Measurements from ENCODE around the gene PSMB10. TPM values are rescaled to one million over a fixed set of nuclear protein-coding genes. Genes with fewer than 3 reads are reported as not detected.

The PSMB10 gene
- total and polyA plus RNA-seq, 2 donors (not counting 3 experiments of a cell fraction or from before 2014, with no cell fraction given): 40.8 to 54.7 TPM

GRCh38 chr16:67886387-67886786 is 50.3 kb downstream of the PSMB10 start:
- dilution Hi-C loops (cut with MboI; ENCODE audit: extremely low pct_ligation_motif_present, low sequenced_read_pairs): no loop called here
- no TSS peak for BruUV-seq (replicated peaks)
- no peak for DNase-seq (ENCODE audit: low read depth, low spot score)
- Histone ChIP-seq H3K27ac (ENCODE audit: insufficient read depth, low read depth, low read length) (no peak overlapping the region), H2AFZ (ENCODE audit: low read depth, low read length) (no peak overlapping the region), H3K27me3 (ENCODE audit: control insufficient read depth in 2 of 2, insufficient read depth in 2 of 2, low read length in 2 of 2) (no peaks in the 10 kb centered on the region), H3K9ac (replicated peaks; ENCODE audit: extremely low read depth, insufficient read depth, low read length) (no peak overlapping the region), H3K9me3 (replicated peaks; ENCODE audit: control insufficient read depth, insufficient read depth, low read length) (no peaks in the 10 kb centered on the region), H3K4me2 (ENCODE audit: insufficient read depth, low read length) (no peak overlapping the region), H3K9me1 (replicated peaks; ENCODE audit: control insufficient read depth, extremely low read depth, insufficient read depth, low read length) (no peaks in the 10 kb centered on the region), H3K79me2 (ENCODE audit: control insufficient read depth, insufficient read depth, low read length) (no peaks in the 10 kb centered on the region), H3K4me3 (replicated peaks in 1 of 3; ENCODE audit: insufficient read depth in 1 of 3, low read depth in 1 of 3, low read length in 3 of 3) (no peak overlapping the region), H3K36me3 (ENCODE audit: control insufficient read depth in 2 of 2, extremely low read depth in 1 of 2, insufficient read depth in 2 of 2, low read length in 2 of 2) (peaks cover 3 to 44% of the 10 kb centered on the region in 2 experiments), H4K20me1 (replicated peaks; ENCODE audit: control insufficient read depth, extremely low read depth, insufficient read depth, low read length) (no peaks in the 10 kb centered on the region), H3K4me1 (ENCODE audit: control insufficient read depth, extremely low read depth, insufficient read depth, low read length) (no peaks in the 10 kb centered on the region)
- TF ChIP-seq POLR2AphosphoS5 (IDR thresholded peaks at IDR 0.05; ENCODE audit: insufficient read depth, low read depth, low read length) (no peak), POLR2A (IDR thresholded peaks at IDR 0.05; ENCODE audit: low read depth, low read length) (no peak), GATA2 (IDR thresholded peaks at IDR 0.05; ENCODE audit: insufficient read depth, insufficient read length, low read depth, low read length) (no peak), FOS (IDR thresholded peaks at IDR 0.05; ENCODE audit: borderline replicate concordance, insufficient read depth, low read length) (no peak), JUN (IDR thresholded peaks at IDR 0.05; ENCODE audit: borderline replicate concordance, insufficient read depth, insufficient read length, low read depth) (no peak)
- TF ChIP-seq, protein P1, sequence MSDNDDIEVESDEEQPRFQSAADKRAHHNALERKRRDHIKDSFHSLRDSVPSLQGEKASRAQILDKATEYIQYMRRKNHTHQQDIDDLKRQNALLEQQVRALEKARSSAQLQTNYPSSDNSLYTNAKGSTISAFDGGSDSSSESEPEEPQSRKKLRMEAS (IDR thresholded peaks at IDR 0.05; ENCODE audit: insufficient read depth, insufficient read length): no peak
- ChIA-PET POLR2A (no interaction called here), CTCF (interaction anchor here (0.8 to 5.4 kb wide), 5 partner anchors 23 to 154 kb away, joined by 3 to 106 read pairs (median 4); no protein-coding TSS in a partner anchor)
- intact Hi-C loops (cut with micrococcal nuclease): no loop called here
- no peak for FAIRE-seq

- H3K9me1 ChIP-seq (replicated peaks; ENCODE audit: control insufficient read depth, extremely low read depth, insufficient read depth, low read length): no peaks in the 10 kb centered on the region
- no peaks in the 10 kb centered on the region for H3K4me1 ChIP-seq (ENCODE audit: control insufficient read depth, extremely low read depth, insufficient read depth, low read length)
- H3K4me2 ChIP-seq (ENCODE audit: insufficient read depth, low read length): no peak overlapping the region
- ChIA-PET POLR2A (no interaction called here), CTCF (interaction anchor here (0.6 to 5.4 kb wide), 3 partner anchors 41 to 155 kb away, joined by 4 to 106 read pairs (median 5); no protein-coding TSS in a partner anchor)
- H3K9ac ChIP-seq (replicated peaks; ENCODE audit: extremely low read depth, insufficient read depth, low read length): no peak overlapping the region
- dilution Hi-C loops (cut with MboI; ENCODE audit: extremely low pct_ligation_motif_present, low sequenced_read_pairs) (no loop called here), intact Hi-C loops (cut with micrococcal nuclease) (no loop called here)
- no peaks in the 10 kb centered on the region for H3K9me3 ChIP-seq (replicated peaks; ENCODE audit: control insufficient read depth, insufficient read depth, low read length)
- H3K27me3 ChIP-seq (ENCODE audit: control insufficient read depth in 2 of 2, insufficient read depth in 2 of 2, low read length in 2 of 2): no peaks in the 10 kb centered on the region
- H3K36me3 ChIP-seq (ENCODE audit: control insufficient read depth in 2 of 2, extremely low read depth in 1 of 2, insufficient read depth in 2 of 2, low read length in 2 of 2): peaks cover 3 to 48% of the 10 kb centered on the region in 2 experiments
- no peak for FAIRE-seq
- BruUV-seq (replicated peaks): no TSS peak
- H3K27ac ChIP-seq (ENCODE audit: insufficient read depth, low read depth, low read length): no peak overlapping the region
- no peak for DNase-seq (ENCODE audit: low read depth, low spot score)
- H4K20me1 ChIP-seq (replicated peaks; ENCODE audit: control insufficient read depth, extremely low read depth, insufficient read depth, low read length): no peaks in the 10 kb centered on the region
- H3K79me2 ChIP-seq (ENCODE audit: control insufficient read depth, insufficient read depth, low read length): no peaks in the 10 kb centered on the region
- TF ChIP-seq JUN (IDR thresholded peaks at IDR 0.05; ENCODE audit: borderline replicate concordance, insufficient read depth, insufficient read length, low read depth): no peak
- no peak for TF ChIP-seq FOS (IDR thresholded peaks at IDR 0.05; ENCODE audit: borderline replicate concordance, insufficient read depth, low read length)
- no peak for TF ChIP-seq EZH2 (IDR thresholded peaks at IDR 0.05; ENCODE audit: borderline replicate concordance, low read depth, low read length, severe bottlenecking)
- TF ChIP-seq POLR2AphosphoS5 (IDR thresholded peaks at IDR 0.05; ENCODE audit: insufficient read depth, low read depth, low read length): no peak
- TF ChIP-seq MYC (IDR thresholded peaks at IDR 0.05; ENCODE audit: low read depth, low read length): no peak
- TF ChIP-seq, protein P2, sequence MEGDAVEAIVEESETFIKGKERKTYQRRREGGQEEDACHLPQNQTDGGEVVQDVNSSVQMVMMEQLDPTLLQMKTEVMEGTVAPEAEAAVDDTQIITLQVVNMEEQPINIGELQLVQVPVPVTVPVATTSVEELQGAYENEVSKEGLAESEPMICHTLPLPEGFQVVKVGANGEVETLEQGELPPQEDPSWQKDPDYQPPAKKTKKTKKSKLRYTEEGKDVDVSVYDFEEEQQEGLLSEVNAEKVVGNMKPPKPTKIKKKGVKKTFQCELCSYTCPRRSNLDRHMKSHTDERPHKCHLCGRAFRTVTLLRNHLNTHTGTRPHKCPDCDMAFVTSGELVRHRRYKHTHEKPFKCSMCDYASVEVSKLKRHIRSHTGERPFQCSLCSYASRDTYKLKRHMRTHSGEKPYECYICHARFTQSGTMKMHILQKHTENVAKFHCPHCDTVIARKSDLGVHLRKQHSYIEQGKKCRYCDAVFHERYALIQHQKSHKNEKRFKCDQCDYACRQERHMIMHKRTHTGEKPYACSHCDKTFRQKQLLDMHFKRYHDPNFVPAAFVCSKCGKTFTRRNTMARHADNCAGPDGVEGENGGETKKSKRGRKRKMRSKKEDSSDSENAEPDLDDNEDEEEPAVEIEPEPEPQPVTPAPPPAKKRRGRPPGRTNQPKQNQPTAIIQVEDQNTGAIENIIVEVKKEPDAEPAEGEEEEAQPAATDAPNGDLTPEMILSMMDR (IDR thresholded peaks at IDR 0.05; ENCODE audit: extremely low read depth in 1 of 2, insufficient read depth in 1 of 2, low read depth in 1 of 2, low read length in 2 of 2): no peak
- H3K4me3 ChIP-seq (replicated peaks in 1 of 3; ENCODE audit: insufficient read depth in 1 of 3, low read depth in 1 of 3, low read length in 3 of 3): no peak overlapping the region
- no peak overlapping the region for H2AFZ ChIP-seq (ENCODE audit: low read depth, low read length)
These were observed 50.7 kb downstream of the PSMB10 start for GRCh38 chr16:67885976-67886375.

Data from endothelial cell of umbilical vein (primary cell).